ENCODE measurements around the gene SAMD8. TPM values are rescaled to one million over a fixed set of nuclear protein-coding genes. Genes with fewer than 3 reads are reported as not detected.

SAMD8 gene
- total RNA-seq, 1 experiment from 2014 or later, result 17.1 TPM

- H3K36me3 ChIP-seq (ENCODE audit: insufficient read depth, low read length, poor library complexity, severe bottlenecking), result no peaks in the 10 kb centered on the region
- no peak for DNase-seq (ENCODE audit: low spot score)
- no peak overlapping the region for H3K27ac ChIP-seq (ENCODE audit: low read depth, low read length, poor library complexity, severe bottlenecking)
- H3K4me1 ChIP-seq (ENCODE audit: insufficient read depth, low read length, poor library complexity, severe bottlenecking), result peaks cover 8% of the 10 kb centered on the region
- ChIA-PET POLR2A (ENCODE audit: low non-redundant PET) (no interaction called here), CTCF (no interaction called here)
- no peaks in the 10 kb centered on the region for H3K9me3 ChIP-seq (ENCODE audit: low read depth, low read length, poor library complexity, severe bottlenecking)
- intact Hi-C loops (cut with micrococcal nuclease; ENCODE audit: unreplicated experiment), result no loop called here
- TF ChIP-seq EZH2 (IDR thresholded peaks at IDR 0.05; ENCODE audit: borderline replicate concordance, low read depth, low read length, poor library complexity, severe bottlenecking), result no peak
- TF ChIP-seq CTCF (conservative IDR thresholded peaks at IDR 0.05; ENCODE audit: low read depth, low read length), result no peak
- no peaks in the 10 kb centered on the region for H3K27me3 ChIP-seq (replicated peaks; ENCODE audit: insufficient read depth, low read depth, low read length, poor library complexity)
- no TSS peak for BruUV-seq (replicated peaks)
- H3K4me3 ChIP-seq (ENCODE audit: low read depth, low read length, poor library complexity, severe bottlenecking), result no peak overlapping the region
These were observed 68.3 kb downstream of the SAMD8 start for GRCh38 chr10:75179657-75180177.

GRCh38 chr10:75180592-75180991 is 69.1 kb downstream of the SAMD8 start:
- no peaks in the 10 kb centered on the region for H3K27me3 ChIP-seq (replicated peaks; ENCODE audit: insufficient read depth, low read depth, low read length, poor library complexity)
- H3K36me3 ChIP-seq (ENCODE audit: insufficient read depth, low read length, poor library complexity, severe bottlenecking), result no peaks in the 10 kb centered on the region
- CTCF ChIA-PET, result no interaction called here
- BruUV-seq (replicated peaks), result no TSS peak
- intact Hi-C loops (cut with micrococcal nuclease; ENCODE audit: unreplicated experiment), result no loop called here
- POLR2A ChIA-PET (ENCODE audit: low non-redundant PET), result no interaction called here
- H3K9me3 ChIP-seq (ENCODE audit: low read depth, low read length, poor library complexity, severe bottlenecking), result no peaks in the 10 kb centered on the region
- no peak overlapping the region for H3K4me3 ChIP-seq (ENCODE audit: low read depth, low read length, poor library complexity, severe bottlenecking)
- DNase-seq (ENCODE audit: low spot score), result no peak
- TF ChIP-seq CTCF (conservative IDR thresholded peaks at IDR 0.05; ENCODE audit: low read depth, low read length) (no peak), EZH2 (IDR thresholded peaks at IDR 0.05; ENCODE audit: borderline replicate concordance, low read depth, low read length, poor library complexity, severe bottlenecking) (no peak)
- H3K27ac ChIP-seq (ENCODE audit: low read depth, low read length, poor library complexity, severe bottlenecking), result no peak overlapping the region
- H3K4me1 ChIP-seq (ENCODE audit: insufficient read depth, low read length, poor library complexity, severe bottlenecking), result peaks cover 8% of the 10 kb centered on the region

GRCh38 chr10:75181073-75181472 is 69.6 kb downstream of the SAMD8 start:
- ChIA-PET CTCF (no interaction called here), POLR2A (ENCODE audit: low non-redundant PET) (no interaction called here)
- Histone ChIP-seq H3K27ac (ENCODE audit: low read depth, low read length, poor library complexity, severe bottlenecking) (no peak overlapping the region), H3K4me3 (ENCODE audit: low read depth, low read length, poor library complexity, severe bottlenecking) (no peak overlapping the region), H3K9me3 (ENCODE audit: low read depth, low read length, poor library complexity, severe bottlenecking) (no peaks in the 10 kb centered on the region), H3K36me3 (ENCODE audit: insufficient read depth, low read length, poor library complexity, severe bottlenecking) (no peaks in the 10 kb centered on the region), H3K4me1 (ENCODE audit: insufficient read depth, low read length, poor library complexity, severe bottlenecking) (peaks cover 8% of the 10 kb centered on the region), H3K27me3 (replicated peaks; ENCODE audit: insufficient read depth, low read depth, low read length, poor library complexity) (no peaks in the 10 kb centered on the region)
- DNase-seq (ENCODE audit: low spot score), result no peak
- BruUV-seq (replicated peaks), result no TSS peak
- TF ChIP-seq CTCF (conservative IDR thresholded peaks at IDR 0.05; ENCODE audit: low read depth, low read length) (no peak), EZH2 (IDR thresholded peaks at IDR 0.05; ENCODE audit: borderline replicate concordance, low read depth, low read length, poor library complexity, severe bottlenecking) (no peak)
- intact Hi-C loops (cut with micrococcal nuclease; ENCODE audit: unreplicated experiment), result no loop called here
